Heart left ventricle (tissue), 16 donors: ENCODE data around the gene RNF112. TPM values are rescaled to one million over a fixed set of nuclear protein-coding genes. Genes with fewer than 3 reads are reported as not detected.

ENCODE experiments used
- ATAC-seq, 4 donors: fragments of 200-7000 bp; cut with Tn5 transposase; one replicate each; pipeline ENCODE4 v1.9.1; 2020 to 2022; ENCODE audit warnings: moderate library complexity in 4 of 4, mild to moderate bottlenecking in 3 of 4, moderate number of reproducible peaks in 1 of 4
- DNase-seq, 5 donors: peaks; one replicate each; pipeline ENCODE4 v3.0.0-alpha.2; 2020
- H3K27ac ChIP-seq, 12 donors: fragments of 200-600 bp; sonication (generic) in 4 of 12; one replicate each; pipeline versions ENCODE4 v1.5.0 to v1.8.0; 2016 to 2022; ENCODE audit warnings: mild to moderate bottlenecking in 2 of 12
- H3K27me3 ChIP-seq, 9 donors: fragments of 200-600 bp; sonication (generic) in 2 of 9; one replicate each; pipeline versions ENCODE4 v1.5.1 to v1.8.0; 2016 to 2022; ENCODE audit warnings: mild to moderate bottlenecking in 3 of 9
- H3K36me3 ChIP-seq, 9 donors: fragments of 200-600 bp; sonication (generic) in 2 of 9; one replicate each; pipeline versions ENCODE4 v1.5.0 to v1.8.0; 2018 to 2022; ENCODE audit warnings: mild to moderate bottlenecking in 2 of 9
- H3K4me1 ChIP-seq, 12 donors: fragments of 200-600 bp; sonication (generic) in 4 of 12; one replicate each; pipeline versions ENCODE4 v1.5.0 to v1.8.0; 2016 to 2022; ENCODE audit warnings: mild to moderate bottlenecking in 3 of 12
- H3K4me3 ChIP-seq, 12 donors: fragments of 200-600 bp; sonication (generic) in 4 of 12; one replicate each; pipeline versions ENCODE4 v1.5.0 to v1.8.0; 2017 to 2022; ENCODE audit warnings: mild to moderate bottlenecking in 9 of 12, moderate library complexity in 4 of 12
- H3K9me3 ChIP-seq, 12 donors: fragments of 200-600 bp; sonication (generic) in 4 of 12; one replicate each; pipeline versions ENCODE4 v1.5.0 to v1.8.0; 2016 to 2022; ENCODE audit warnings: mild to moderate bottlenecking in 1 of 12
- CTCF ChIP-seq, 12 donors: fragments of 200-600 bp; sonication (generic) in 4 of 12; IDR thresholded peaks; one replicate each; pipeline versions ENCODE4 v1.5.0 to v1.8.0; 2018 to 2022; ENCODE audit warnings: antibody characterized with exemption in 12 of 12, mild to moderate bottlenecking in 5 of 12
- POLR2A ChIP-seq, 2 donors: fragments of 450-650 bp; IDR thresholded peaks; one replicate each; pipeline ENCODE4 v1.6.1; 2017; ENCODE audit warnings: antibody characterized with exemption in 2 of 2, mild to moderate bottlenecking in 2 of 2, moderate library complexity in 2 of 2
- WGBS, 4 donors: extraction: QIAGEN DNeasy Blood & Tissue Kit in 2 of 4; methylation state at CpG; one replicate each; pipeline versions ENCODE4 v1.1.5 to v1.1.7; 2013 to 2018; 5-methylcytosine and 5-hydroxymethylcytosine counted together
- intact Hi-C, 10 donors: fragments of 100-400 bp; cut with DNase I; formaldehyde crosslinking; loops; one replicate each; pipeline versions ENCODE4 v1.11.1 to v1.14.2; 2022
- polyA plus RNA-seq, 2 donors: library from polyadenylated mRNA; stranded (reverse); fragments of 200-250 nt; gene quantifications; one replicate each; pipeline ENCODE4 v1.2.3, GENCODE V29; 2013
- total RNA-seq, 9 donors: library from RNA; depleted of rRNA in 2 of 9; stranded (reverse); fragments of >200 nt in 2 of 9; fragmentation: NEBNext Ultra II Directional in 3 of 9; extraction: Animal tissue kit (Norgen Biotek cat#: 25700) in 3 of 9; gene quantifications; one replicate each; pipeline versions ENCODE4 v1.1.0 to v1.2.4, GENCODE V29; 2016 to 2023
- donor health status: ischemic (EF 13 %, LVEDD 7.1; RV severe dilation, severe dysfunction).
- donor health status: healthy with polysubstance abuse.
- donor health status: DM: no; HTN: yes; CAD: no.
- donor health status: DM: no; HTN: no; CAD: no.
- donor health status: ischemic (EF 25% LVEDD 6.9; RV normal size, moderate dysfunction).
- donor health status: ischemic (EF 25% LVEDD 5.7; RV mildly dilated, moderate dysfunction).
- donor health status: healthy.
- donor health status: DM: yes; HTN: yes; CAD: no.
- donor health status: ischemic (EF 35%, LVEDD 5.7; RV mildly dilated, moderate dysfunction).
- donor health status: nonischemic (EF 11% LVEDD 7.7; RV severe dilation, severe dysfunction).
- donor health status: DM: yes; HTN: yes; CAD: no.
- donor health status: PGD.
- donor health status: ischemic (EF 29% LVEDD 5.4; RV normal size, mild dysfunction).
- donor health status: nonischemic (EF 23%, LVEDD 6.1; RV moderate dilation, normal function).

RNF112 gene
- total and polyA plus RNA-seq, 11 donors, result 0.45 to 3.0 (median 1.4) TPM

DNA sequence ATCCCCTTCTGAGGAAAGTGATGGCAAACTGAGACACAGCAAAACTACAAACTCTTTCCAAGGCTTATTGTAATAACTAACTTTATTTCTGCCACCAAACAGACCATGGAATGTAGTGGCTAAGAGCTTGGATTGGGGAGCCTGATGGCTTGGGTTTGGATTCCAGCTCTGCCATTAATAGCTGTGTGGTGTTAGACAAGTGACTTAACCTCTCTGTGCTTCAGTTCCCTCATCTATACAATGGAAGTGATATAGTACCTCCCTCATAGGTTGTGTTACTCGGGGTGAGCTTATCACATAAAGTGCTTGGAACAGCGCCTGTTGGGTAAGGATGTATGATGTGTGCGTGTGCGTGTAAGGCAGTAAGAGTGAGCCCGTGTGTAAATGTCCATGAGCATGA, 5.9 kb upstream of the RNF112 start:
- Histone ChIP-seq H3K4me3 (no peak overlapping the region), H3K27me3 (no peaks in the 10 kb centered on the region), H3K4me1 (peaks cover 0 to 5% (median 0%) of the 10 kb centered on the region in 12 donors), H3K9me3 (no peaks in the 10 kb centered on the region), H3K36me3 (no peaks in the 10 kb centered on the region), H3K27ac (no peak overlapping the region)
- 86 to 94% (median 91%) methylated on average over 5 of the region's 5 CpGs for WGBS, 4 donors
- no peak for ATAC-seq
- intact Hi-C loops, result no loop called here
- DNase-seq, result no peak
- TF ChIP-seq CTCF (IDR thresholded peaks at IDR 0.05) (no peak), POLR2A (IDR thresholded peaks at IDR 0.05) (no peak)

DNA sequence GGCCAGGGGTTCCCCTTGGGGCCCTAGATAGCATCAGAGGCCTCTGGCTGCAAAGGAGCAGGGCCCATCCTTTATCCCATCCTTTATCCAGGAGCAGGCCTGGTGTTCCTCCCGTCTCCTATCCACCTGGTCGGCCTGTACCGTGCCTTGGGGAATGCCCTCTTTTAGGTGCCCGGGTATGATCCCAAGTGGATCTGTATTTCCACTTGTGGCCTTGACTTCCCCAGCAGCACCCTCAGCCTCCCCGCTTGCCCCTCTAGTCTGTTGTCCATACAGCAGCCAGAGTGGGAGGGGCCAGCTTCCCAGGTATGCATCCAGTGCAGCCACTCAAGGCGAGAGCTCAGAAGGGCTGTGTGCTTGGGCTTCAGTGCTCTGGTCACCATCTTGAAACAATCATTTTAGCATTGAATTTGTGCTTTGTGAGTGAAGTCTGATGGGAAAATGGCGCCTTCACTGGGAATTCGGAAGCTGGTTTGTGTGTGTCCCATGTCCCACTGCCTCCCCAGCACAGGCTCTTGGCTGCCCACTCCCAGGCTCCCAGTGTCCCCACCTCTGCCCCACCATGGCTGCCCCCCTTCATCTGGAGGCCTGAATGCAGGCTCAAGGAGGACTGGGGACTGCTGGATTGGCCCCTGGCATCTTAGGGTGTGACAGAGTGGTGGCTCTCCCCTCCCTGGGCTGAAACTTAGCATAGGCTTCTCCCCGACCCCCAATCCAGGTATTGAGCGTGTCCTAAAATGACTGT, 3.3 kb upstream of the RNF112 start:
- Histone ChIP-seq H3K4me1 (peaks cover 0 to 14% (median 0%) of the 10 kb centered on the region in 12 donors), H3K9me3 (no peaks in the 10 kb centered on the region), H3K27ac (no peak overlapping the region), H3K4me3 (no peak overlapping the region), H3K36me3 (no peaks in the 10 kb centered on the region), H3K27me3 (no peaks in the 10 kb centered on the region)
- no peak for TF ChIP-seq POLR2A (IDR thresholded peaks at IDR 0.05)
- no peak for TF ChIP-seq CTCF (IDR thresholded peaks at IDR 0.05)
- DNase-seq, result no peak
- 95 to 98% (median 97%) methylated on average over 10 of the region's 10 CpGs for WGBS, 4 donors
- no peak for ATAC-seq
- intact Hi-C loops, result no loop called here

- WGBS, 4 donors, result 95 to 100% (median 95%) methylated on average over 2 of the region's 2 CpGs
- no peak overlapping the region for H3K4me3 ChIP-seq
- no peaks in the 10 kb centered on the region for H3K9me3 ChIP-seq
- H3K36me3 ChIP-seq, result no peaks in the 10 kb centered on the region
- H3K27me3 ChIP-seq, result no peaks in the 10 kb centered on the region
- DNase-seq (no peak), ATAC-seq (no peak)
- no peak overlapping the region for H3K27ac ChIP-seq
- intact Hi-C loops, result no loop called here
- TF ChIP-seq CTCF (IDR thresholded peaks at IDR 0.05), result no peak
- no peak for TF ChIP-seq POLR2A (IDR thresholded peaks at IDR 0.05)
- H3K4me1 ChIP-seq, result peaks cover 0 to 14% (median 0%) of the 10 kb centered on the region in 12 donors
These were observed 2.7 kb upstream of the RNF112 start for GRCh38 chr17:19408346-19408710.

- Histone ChIP-seq H3K27me3 (no peaks in the 10 kb centered on the region), H3K27ac (no peak overlapping the region), H3K4me1 (peaks cover 0 to 14% (median 0%) of the 10 kb centered on the region in 12 donors), H3K36me3 (no peaks in the 10 kb centered on the region), H3K9me3 (no peaks in the 10 kb centered on the region), H3K4me3 (no peak overlapping the region)
- DNase-seq (no peak), ATAC-seq (no peak)
- 95 to 100% (median 96%) methylated on average over 3 of the region's 3 CpGs for WGBS, 4 donors
- intact Hi-C loops, result no loop called here
- TF ChIP-seq POLR2A (IDR thresholded peaks at IDR 0.05) (no peak), CTCF (IDR thresholded peaks at IDR 0.05) (no peak)
These were observed 2.0 kb upstream of the RNF112 start for GRCh38 chr17:19409066-19409465.
